ENCODE data around the gene ADIPOQ.
"Not testable (repeated sequence)": the region's sequence is repeated elsewhere in the genome, so short reads cannot be mapped to it uniquely, and the experiment has no call there.

ADIPOQ gene

DNA sequence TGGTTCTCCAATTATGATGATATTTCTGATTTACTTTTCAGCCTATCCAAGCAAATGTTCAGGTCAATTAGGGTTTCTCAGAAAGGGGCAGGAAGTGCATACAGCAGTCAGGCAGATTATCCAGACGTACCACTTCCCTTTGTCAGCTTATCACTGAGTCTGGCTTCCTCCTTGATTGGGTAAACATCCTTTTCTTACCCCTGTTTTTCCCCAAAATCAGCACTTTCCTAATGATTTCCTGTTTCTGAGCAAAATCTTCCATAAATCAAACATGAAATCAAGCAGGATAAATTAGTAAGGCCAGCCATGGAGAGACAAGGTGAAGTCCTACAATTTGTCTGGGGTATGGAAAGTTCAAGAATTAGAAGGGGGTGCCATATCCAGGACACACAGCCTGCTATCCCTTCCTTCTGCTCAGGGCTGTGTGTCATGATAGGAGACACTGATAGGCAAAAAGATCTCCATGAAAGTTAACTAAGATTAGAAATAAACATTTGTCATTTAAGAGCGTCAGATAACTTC lies 29.0 kb downstream of the ADIPOQ start:
- DNase-seq (ENCODE audit: low spot score), result peak; percentile 18

DNA sequence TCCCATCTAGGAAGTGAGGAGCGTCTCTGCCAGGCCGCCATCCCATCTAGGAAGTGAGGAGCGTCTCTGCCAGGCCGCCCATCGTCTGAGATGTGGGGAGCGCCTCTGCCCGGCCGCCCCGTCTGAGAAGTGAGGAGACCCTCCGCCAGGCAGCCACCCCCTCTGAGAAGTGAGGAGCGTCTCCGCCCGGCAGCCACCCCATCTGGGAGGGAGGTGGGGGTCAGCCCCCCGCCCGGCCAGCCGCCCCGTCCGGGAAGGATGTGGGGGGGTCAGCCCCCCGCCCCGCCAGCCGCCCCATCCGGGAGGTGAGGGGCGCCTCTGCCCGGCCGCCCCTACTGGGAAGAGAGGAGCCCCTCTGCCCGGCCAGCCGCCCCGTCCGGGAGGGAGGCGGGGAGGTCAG lies 31.3 kb downstream of the ADIPOQ start:
- DNase-seq (ENCODE audit: low spot score), result not testable (repeated sequence)

GRCh38 chr3:186874216-186874615 lies 31.7 kb downstream of the ADIPOQ start:
- not testable (repeated sequence) for DNase-seq (ENCODE audit: low spot score)

- DNase-seq (ENCODE audit: low spot score), result not testable (repeated sequence)
These were observed 32.3 kb downstream of the ADIPOQ start for GRCh38 chr3:186874841-186875240.

DNA sequence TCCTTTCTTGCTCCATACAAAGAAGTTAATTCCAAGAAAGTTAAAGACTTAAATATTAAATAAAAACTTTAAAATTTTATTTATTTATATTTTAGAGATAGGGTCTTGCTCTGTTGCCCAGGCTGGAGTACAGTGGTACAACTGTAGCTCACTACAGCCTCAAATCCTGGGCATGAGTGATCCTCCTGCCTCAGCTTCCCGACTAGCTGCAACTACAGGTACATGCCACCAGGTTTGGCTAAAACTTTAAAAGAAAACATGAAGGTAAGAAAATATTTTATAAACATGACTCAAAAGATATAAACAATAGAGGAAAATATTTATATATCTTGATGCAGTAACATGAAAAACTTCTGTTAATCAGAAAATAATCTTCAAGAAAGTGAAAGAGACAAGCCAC lies 33.2 kb downstream of the ADIPOQ start:
- DNase-seq (ENCODE audit: low spot score), result no peak

DNA sequence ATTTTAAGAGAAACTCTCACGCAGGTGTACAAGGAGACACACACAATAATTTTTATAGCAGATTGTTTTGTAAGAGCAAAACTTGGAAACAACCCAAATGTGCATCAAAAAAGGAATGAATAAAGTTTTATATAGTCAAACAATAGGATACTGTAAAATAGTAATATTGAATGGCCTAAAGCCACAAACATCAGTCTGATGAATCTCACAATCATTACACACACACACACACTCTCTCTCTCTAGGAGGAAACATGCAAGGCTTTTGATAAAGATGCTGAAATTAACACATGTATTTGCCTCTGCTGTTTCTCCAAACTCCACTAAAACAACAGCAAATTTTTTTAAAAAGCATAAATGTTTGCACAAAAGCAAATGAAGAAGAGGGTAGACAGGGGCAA lies 37.3 kb downstream of the ADIPOQ start:
- DNase-seq (ENCODE audit: low spot score), result no peak

GRCh38 chr3:186880406-186880805 lies 37.9 kb downstream of the ADIPOQ start:
- DNase-seq (ENCODE audit: low spot score), result no peak

DNA sequence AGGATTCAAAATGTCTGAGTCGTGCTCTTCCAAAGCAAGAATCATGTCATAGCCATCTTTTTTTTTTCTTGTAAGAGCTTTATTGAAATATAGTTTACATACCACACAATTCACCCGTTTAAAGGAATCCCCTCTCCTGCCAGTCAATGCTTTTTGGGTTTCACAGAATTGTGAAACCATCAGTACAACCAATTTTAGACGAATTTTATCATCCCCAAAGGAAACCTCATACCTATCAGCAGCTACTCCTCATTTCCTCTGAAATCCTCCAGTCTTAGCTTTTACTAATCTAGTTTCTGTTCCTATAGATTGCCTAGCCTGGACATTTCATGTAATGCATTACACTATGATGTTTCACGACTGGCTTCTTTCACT lies 39.6 kb downstream of the ADIPOQ start:
- no peak for DNase-seq (ENCODE audit: low spot score)

- no peak for DNase-seq (ENCODE audit: low spot score)
These were observed 40.6 kb downstream of the ADIPOQ start for GRCh38 chr3:186882881-186883685.

DNA sequence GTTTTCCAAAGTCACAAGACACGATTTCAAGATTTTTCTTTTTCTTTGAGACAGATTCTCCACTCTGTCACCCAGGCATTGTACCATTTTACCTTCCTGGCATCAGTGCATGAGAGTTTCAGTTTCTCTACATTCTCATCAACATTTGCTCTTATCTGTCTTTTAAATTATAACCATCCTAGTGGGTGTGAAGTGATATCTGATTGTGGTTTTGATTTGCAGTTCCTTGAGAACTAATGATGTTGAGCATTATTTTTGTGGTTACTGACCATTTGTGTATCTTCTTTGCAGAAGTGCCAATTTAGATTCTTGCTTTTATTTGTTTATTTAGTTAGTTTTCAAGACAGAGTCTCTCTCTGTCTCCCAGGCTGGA lies 41.2 kb downstream of the ADIPOQ start:
- DNase-seq (ENCODE audit: low spot score), result no peak

DNA sequence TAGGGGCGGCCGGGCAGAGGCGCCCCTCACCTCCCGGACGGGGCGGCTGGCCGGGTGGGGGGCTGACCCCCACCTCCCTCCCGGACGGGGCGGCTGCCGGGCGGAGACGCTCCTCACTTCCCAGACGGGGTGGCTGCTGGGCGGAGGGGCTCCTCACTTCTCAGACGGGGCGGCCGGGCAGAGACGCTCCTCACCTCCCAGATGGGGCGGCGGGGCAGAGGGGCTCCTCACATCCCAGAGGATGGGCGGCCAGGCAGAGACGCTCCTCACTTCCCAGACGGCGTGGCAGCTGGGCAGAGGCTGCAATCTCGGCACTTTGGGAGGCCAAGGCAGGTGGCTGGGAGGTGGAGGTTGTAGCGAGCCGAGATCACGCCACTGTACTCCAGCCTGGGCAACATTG lies 42.4 kb downstream of the ADIPOQ start:
- DNase-seq (ENCODE audit: low spot score), result not testable (repeated sequence)

DNA sequence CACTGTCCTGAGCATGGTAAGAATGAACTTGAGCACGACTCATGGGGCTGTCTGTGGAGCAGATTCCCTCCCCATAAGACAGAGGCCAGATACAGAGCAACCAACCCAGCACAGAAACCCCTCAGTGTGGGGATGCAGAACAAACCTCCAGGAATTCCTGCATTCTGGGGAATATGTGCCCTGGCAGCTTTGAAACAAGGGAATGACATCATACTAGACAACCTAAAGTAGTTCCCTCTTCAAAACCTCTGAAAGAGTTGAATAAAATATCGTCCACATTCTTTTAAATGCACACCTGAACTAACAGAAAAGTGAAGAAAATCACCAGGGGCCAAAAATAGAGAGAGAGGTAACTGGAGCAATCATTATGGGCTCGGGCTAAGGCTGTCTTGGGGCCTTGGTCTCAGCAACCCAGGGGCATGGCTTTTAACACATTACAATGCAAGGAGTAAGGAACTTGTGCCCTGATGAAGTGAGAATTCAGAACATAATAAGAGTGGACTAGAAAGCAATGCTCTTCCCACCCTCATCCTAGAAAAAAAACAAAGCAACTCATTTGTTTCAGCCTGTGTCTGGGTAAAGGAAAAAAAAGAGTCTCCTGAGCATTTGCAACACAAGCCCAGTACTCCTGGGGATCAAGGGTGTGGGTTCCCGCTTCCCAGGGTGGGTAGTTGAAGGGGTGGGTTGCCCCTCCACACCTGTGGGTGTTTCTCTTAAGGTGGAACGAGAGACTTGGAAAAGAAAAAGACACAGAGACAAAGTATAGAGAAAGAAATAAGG lies 43.9 kb downstream of the ADIPOQ start:
- no peak for DNase-seq (ENCODE audit: low spot score)

GRCh38 chr3:186887507-186887938 lies 45.0 kb downstream of the ADIPOQ start:
- DNase-seq (ENCODE audit: low spot score), result not testable (repeated sequence)

DNA sequence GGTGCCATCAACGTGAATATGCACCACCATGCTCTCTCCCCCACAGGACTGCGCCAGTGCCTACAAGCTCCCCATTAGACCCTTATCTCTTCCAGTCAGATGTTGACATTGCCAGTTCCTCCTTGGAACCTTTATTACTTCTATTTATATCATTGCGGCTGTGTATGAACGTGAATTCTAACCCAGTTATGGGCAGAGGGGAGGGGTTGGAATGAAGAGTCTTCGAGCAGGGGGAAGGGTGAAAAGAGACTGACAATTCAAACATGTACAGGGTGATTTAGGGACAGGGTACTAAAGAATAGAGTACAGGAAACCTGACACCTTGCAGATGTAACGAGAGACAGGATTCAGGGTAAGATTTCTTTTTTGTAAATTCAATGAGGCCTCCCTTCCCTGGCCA lies 46.1 kb downstream of the ADIPOQ start:
- DNase-seq (ENCODE audit: low spot score), result no peak

DNA sequence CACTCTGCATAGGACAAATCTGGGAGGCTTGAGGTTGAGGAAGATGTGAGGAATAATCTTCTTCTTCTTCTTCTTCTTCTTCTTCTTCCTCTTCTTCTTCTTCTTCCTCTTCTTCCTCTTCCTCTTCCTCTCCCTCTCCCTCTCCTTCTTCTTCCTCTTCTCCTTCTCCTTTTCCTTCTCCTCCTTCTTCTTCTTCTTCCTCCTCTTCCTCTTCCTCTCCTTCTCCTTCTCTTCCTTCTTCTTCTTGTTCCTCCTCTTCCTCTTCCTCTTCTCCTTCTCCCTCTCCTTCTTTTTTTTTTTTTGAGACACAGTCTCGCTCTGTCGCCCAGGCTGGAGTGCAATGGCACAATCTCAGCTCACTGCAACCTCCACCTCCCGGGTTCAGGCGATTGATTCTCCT lies 47.2 kb downstream of the ADIPOQ start:
- DNase-seq (ENCODE audit: low spot score), result not testable (repeated sequence)

DNA sequence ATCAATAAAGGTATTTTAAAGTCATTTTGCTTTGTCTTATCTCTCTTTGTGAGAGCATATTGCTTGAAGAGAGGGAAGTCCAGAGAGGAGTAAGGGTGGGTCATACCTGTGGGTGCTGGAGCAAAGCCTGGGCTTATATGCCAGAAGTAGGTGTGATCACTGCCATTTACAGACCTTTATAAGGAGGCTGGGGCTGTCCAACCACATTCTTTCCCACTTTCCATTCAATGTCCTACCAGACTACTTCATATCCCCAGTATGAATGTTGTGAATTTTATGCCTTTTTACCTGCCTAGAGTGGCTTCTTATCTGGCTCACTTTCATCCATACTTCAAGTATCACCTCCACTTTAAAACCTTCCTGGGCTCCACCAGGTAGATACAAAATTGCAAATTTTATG lies 48.4 kb downstream of the ADIPOQ start:
- DNase-seq (ENCODE audit: low spot score), result no peak

DNA sequence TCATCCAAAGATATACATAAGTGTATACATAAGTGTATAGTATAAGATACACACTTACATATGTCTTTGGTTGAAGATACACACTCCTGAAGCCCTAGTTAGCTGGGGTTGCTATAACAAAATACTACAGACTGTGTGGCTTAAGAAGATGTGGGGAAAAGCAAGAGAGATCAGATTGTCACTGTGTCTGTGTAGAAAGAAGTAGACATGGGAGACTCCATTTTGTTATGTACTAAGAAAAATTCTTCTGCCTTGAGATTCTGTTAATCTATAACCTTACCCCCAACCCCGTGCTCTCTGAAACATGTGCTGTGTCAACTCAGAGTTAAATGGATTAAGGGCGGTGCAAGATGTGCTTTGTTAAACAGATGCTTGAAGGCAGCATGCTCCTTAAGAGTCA lies 50.6 kb downstream of the ADIPOQ start:
- not testable (repeated sequence) for DNase-seq (ENCODE audit: low spot score)

- DNase-seq (ENCODE audit: low spot score), result no peak
These were observed 52.9 kb downstream of the ADIPOQ start for GRCh38 chr3:186895406-186895805.

DNA sequence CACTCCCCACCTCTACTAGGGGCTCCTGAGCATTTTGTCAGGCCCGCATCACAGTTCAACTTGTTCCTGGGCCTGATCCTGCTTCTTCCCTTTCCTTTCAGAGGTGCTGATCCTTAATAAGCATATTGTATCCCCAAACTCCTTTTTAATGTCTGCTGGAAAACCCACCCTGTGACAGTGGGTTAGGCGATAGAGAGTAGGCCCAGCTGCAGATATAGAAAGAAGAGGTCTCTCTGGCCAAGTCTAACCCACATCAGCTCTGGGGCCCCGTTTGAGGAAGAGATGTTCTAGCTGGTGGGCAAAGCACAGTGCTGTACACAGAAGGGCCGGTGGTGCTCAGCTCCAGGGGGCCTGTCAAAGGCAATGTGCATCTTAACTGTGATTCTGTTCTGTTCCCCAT lies 53.5 kb downstream of the ADIPOQ start:
- DNase-seq (ENCODE audit: low spot score), result no peak

DNA sequence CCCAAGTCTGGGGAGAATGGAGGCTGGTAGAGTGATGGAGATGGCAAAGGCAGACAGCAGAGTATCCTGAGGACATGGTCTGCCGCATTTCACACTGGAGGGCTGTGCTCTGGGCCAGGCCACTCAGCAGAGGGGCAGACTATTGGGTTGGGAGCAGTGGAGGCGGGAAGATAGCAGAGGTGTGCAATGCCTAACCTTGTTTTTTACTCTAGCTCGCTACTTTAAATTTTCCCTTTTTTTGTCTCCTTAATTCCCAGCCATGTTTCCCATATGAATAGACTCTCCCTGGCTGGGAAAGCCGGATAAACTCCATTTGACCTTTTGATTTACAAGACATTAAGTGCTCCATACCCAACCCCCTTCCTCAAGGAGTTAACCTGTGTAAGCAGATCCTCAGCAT lies 54.4 kb downstream of the ADIPOQ start:
- DNase-seq (ENCODE audit: low spot score), result no peak

- DNase-seq (ENCODE audit: low spot score), result no peak
These were observed 58.7 kb downstream of the ADIPOQ start for GRCh38 chr3:186901135-186901734.

DNA sequence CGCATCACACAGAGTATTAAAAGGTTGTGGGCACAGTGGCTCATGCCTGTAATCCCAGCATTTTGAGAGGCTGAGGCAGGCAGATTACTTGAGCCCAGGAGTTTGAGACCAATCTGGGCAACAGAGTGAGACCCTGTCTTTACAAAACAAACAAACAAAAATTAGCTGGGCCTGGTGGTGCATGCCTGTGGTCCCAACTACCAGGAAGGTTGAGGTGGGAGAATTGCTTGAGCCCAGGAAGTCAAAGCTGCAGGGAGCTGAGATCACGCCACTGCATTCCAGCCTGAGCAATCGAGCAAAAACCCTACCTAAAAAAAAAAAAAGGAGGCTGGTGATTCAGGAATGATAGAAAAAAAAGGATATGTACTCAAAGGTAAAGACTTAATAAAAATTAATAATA lies 59.6 kb downstream of the ADIPOQ start:
- no peak for DNase-seq (ENCODE audit: low spot score)

DNA sequence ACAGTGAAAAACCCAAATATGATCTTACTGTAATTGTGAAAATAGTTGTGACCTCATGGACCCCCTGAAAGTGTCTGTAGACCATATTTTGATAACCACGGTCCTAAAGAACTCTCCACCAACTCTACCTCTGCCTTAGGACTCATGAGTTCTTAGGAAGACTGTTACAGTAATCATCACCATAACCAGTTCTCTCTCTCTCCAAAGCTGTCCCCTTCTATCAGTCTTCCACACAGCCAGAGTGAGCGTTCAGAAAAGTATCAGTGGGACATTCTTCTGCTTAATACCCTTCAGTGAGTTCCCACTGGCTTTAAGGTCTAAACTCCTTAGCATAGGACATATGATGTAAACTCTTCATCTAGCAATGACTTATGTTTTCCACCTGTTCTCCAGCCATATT lies 60.2 kb downstream of the ADIPOQ start:
- no peak for DNase-seq (ENCODE audit: low spot score)
